Right lobe of liver (tissue), 4 donors: ENCODE results near the gene SUSD2.

Experiments
- POLR2A ChIP-seq: fragments of 450-650 bp; IDR thresholded peaks from one replicate; pipeline ENCODE4 v1.6.1; 2017; ENCODE audit warnings: antibody characterized with exemption, mild to moderate bottlenecking
- TF ChIP-seq, protein P1 (sequence below), 4 donors: fragments of 200-600 bp in 3 of 4; fragments of 450-650 bp in 1 of 4; IDR thresholded peaks; one replicate each; pipeline versions ENCODE4 v1.5.1 to v1.8.0; 2016 to 2022; ENCODE audit warnings: antibody characterized with exemption in 4 of 4, mild to moderate bottlenecking in 2 of 4
- donor health status: DM: no; HTN: no; CAD: no.
- donor health status: DM: no; HTN: no; CAD: no.
- donor health status: DM: no; HTN: yes; CAD: no.

DNA sequence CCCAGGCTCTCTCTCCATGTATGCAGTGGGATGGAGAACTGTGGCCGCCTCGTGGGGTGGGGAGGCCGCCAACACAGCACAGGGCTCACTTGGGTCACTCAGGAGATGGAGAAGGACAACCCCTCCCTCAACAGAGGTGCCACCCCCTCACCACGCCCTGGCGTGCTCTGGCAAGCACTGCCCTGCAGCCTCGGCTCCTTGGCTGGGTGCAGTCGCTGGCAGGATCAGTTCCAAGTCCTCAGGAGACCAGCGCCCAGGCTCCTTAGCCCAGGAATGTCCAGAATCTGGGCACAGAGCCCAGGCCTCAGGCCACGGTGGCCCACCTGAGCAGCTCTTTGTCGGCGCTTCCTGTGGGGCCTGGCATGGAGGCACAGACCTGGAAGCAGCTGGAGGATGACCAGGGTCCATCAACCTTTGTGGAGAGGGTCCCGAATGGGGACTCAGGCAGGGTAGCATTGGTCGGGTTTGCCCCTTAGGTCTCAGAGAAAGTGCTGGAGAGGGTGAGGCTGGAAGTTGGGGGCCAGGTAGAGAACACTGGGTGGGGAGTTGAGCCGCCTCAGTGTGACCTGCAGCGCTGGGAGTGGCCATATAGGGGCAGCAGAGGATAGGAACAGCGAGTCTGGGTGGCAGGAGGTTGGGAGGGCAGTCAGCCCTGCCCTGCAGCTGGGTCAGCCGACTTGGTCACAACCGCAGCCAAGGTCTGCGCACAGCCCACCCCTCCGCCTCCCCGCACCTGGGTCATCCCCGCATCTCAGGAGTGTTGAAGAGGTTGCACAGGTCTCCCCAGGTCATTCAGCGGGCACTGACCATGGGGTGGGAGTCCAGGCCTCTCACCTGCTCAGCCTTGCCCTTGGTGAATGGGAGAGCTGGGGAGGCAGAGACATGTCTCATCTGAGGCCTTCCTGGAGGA lies 8.2 kb downstream of the SUSD2 start:
- TF ChIP-seq, protein P1, sequence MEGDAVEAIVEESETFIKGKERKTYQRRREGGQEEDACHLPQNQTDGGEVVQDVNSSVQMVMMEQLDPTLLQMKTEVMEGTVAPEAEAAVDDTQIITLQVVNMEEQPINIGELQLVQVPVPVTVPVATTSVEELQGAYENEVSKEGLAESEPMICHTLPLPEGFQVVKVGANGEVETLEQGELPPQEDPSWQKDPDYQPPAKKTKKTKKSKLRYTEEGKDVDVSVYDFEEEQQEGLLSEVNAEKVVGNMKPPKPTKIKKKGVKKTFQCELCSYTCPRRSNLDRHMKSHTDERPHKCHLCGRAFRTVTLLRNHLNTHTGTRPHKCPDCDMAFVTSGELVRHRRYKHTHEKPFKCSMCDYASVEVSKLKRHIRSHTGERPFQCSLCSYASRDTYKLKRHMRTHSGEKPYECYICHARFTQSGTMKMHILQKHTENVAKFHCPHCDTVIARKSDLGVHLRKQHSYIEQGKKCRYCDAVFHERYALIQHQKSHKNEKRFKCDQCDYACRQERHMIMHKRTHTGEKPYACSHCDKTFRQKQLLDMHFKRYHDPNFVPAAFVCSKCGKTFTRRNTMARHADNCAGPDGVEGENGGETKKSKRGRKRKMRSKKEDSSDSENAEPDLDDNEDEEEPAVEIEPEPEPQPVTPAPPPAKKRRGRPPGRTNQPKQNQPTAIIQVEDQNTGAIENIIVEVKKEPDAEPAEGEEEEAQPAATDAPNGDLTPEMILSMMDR (IDR thresholded peaks at IDR 0.05): peak; percentile 82 to 96 (median 84)
- no peak for TF ChIP-seq POLR2A
